OCI-LY3 (cell line): ENCODE data around the gene NT5C.

Experiments
- H2AFZ ChIP-seq: fragments of 200-600, 300-600 bp; shearing (Covaris generic); 2 replicates; pipeline ENCODE4 v1.6.0; 2014; ENCODE audit warnings: antibody characterized with exemption, low read depth, low read length
- H3K27ac ChIP-seq: fragments of 200-600, 300-600 bp; sonication (generic); 2 replicates; pipeline ENCODE4 v1.5.1; 2014; ENCODE audit warnings: mild to moderate bottlenecking, low read length, moderate library complexity, mixed read lengths
- H3K27me3 ChIP-seq: fragments of 200-600, 300-600 bp; sonication (generic); 2 replicates; pipeline ENCODE4 v1.6.1; 2014; ENCODE audit warnings: low read depth, low read length, mixed read lengths
- H3K36me3 ChIP-seq: fragments of 200-600, 300-600 bp; sonication (generic); replicated peaks from 2 replicates; pipeline ENCODE3; 2014; ENCODE audit warnings: low read depth, low read length, mixed read lengths
- H3K4me1 ChIP-seq: fragments of 300-600, 200-600 bp; sonication (generic); 2 replicates; pipeline ENCODE4 v1.6.1; 2014; ENCODE audit warnings: low read length, mixed read lengths
- H3K4me2 ChIP-seq: fragments of 200-600, 300-600 bp; sonication (generic); 2 replicates; pipeline ENCODE4 v1.6.1; 2014; ENCODE audit warnings: low read length, mixed read lengths
- H3K4me3 ChIP-seq: fragments of 300-600, 200-600 bp; sonication (generic); 2 replicates; pipeline ENCODE4 v1.5.1; 2014; ENCODE audit warnings: antibody characterized with exemption, mild to moderate bottlenecking, low read length, moderate library complexity
- H3K79me2 ChIP-seq: fragments of 300-600, 200-600 bp; shearing (Covaris generic); 2 replicates; pipeline ENCODE4 v1.6.1; 2014; ENCODE audit warnings: mild to moderate bottlenecking, low read length, mixed read lengths
- H3K9ac ChIP-seq: fragments of 300-600, 200-600 bp; shearing (Covaris generic); 2 replicates; pipeline ENCODE4 v1.6.0; 2014; ENCODE audit warnings: mild to moderate bottlenecking, low read length, moderate library complexity
- H3K9me3 ChIP-seq: fragments of 200-600, 300-600 bp; shearing (Covaris generic); 2 replicates; pipeline ENCODE4 v1.6.1; 2014; ENCODE audit warnings: low read length, mixed read lengths; ENCODE audit not compliant: insufficient read depth
- H4K20me1 ChIP-seq: fragments of 200-600, 300-600 bp; sonication (generic); 2 replicates; pipeline ENCODE4 v1.6.1; 2016; ENCODE audit warnings: low read length, mixed read lengths; ENCODE audit not compliant: insufficient read depth
- EZH2phosphoT487 ChIP-seq: fragments of 200-600 bp; shearing (Covaris generic); IDR thresholded peaks from 2 replicates; pipeline ENCODE4 v1.6.1; 2018; ENCODE audit warnings: antibody characterized with exemption, mixed run types, low read depth
- TF ChIP-seq, protein P1 (sequence below): fragments of 200-600, 300-600 bp; sonication (generic); IDR thresholded peaks from 2 replicates; pipeline ENCODE4 v1.5.1; 2014; ENCODE audit warnings: antibody characterized with exemption, low read length, low read depth

The NT5C gene

DNA sequence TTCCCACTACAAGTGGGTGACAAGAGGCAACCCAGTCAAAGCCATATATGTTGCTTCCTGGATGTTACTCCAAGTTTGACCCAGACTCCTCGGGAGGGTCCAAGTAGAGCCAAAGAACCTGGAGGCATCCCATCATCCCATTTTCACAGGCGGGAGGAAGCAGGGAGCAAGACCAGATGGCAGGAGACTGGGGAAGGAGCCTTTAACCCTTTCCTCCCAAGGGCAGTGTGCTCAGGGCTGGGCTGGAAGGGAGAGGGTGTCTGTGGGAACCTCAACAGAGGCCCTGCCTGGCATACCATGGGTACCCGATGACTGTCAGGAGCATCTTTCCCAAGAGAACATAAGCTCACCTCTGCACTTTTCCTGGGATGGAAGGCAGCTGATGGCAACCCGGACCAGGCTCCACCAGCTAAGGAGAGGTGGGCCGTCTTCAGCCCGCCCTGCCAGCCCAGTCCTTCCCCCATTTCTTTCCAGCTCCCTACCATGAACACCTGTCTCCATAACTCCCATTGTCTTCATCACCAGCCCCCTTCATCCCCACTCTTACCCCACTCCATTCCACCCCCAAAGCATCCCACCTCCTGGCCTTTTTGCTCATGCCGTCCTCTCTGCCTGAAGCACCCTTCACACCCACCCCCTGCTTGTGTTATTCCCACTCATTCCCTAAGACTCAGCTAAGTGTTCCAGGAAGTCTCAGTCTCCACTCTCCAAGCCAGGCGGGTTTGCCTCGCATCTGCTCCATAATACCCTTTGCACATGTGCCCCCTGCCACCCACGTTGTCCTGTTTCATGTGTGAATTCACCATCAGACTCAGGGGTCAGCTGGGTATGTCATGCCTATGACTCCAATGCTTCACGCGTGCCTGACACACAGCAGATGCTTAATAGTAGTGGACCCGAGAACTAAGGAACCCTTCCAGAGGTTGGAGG is 49.7 kb downstream of the NT5C start:
- Histone ChIP-seq H3K4me2 (no peak overlapping the region), H3K79me2 (no peaks in the 10 kb centered on the region), H3K4me3 (no peak overlapping the region), H3K27ac (no peak overlapping the region), H3K4me1 (peaks cover 29% of the 10 kb centered on the region), H3K9ac (no peak overlapping the region), H3K9me3 (no peaks in the 10 kb centered on the region), H3K27me3 (peaks cover 5% of the 10 kb centered on the region; the same call in 1 of the 2 replicates), H4K20me1 (no peaks in the 10 kb centered on the region), H2AFZ (no peak overlapping the region), H3K36me3 (no peaks in the 10 kb centered on the region)
- TF ChIP-seq, protein P1, sequence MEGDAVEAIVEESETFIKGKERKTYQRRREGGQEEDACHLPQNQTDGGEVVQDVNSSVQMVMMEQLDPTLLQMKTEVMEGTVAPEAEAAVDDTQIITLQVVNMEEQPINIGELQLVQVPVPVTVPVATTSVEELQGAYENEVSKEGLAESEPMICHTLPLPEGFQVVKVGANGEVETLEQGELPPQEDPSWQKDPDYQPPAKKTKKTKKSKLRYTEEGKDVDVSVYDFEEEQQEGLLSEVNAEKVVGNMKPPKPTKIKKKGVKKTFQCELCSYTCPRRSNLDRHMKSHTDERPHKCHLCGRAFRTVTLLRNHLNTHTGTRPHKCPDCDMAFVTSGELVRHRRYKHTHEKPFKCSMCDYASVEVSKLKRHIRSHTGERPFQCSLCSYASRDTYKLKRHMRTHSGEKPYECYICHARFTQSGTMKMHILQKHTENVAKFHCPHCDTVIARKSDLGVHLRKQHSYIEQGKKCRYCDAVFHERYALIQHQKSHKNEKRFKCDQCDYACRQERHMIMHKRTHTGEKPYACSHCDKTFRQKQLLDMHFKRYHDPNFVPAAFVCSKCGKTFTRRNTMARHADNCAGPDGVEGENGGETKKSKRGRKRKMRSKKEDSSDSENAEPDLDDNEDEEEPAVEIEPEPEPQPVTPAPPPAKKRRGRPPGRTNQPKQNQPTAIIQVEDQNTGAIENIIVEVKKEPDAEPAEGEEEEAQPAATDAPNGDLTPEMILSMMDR = no peak
- TF ChIP-seq EZH2phosphoT487 = no peak
